Fibroblast of skin of left biceps (primary cell): ENCODE data around the gene PACSIN2.

Source experiments
- DNase-seq, 2 experiments: peaks; one replicate each; pipeline ENCODE4 v3.0.0-alpha.2; 2013; ENCODE audit warnings: low read depth in 2 of 2

PACSIN2 gene

GRCh38 chr22:42821386-42821785, 193.6 kb downstream of the PACSIN2 start:
- DNase-seq: no peak

GRCh38 chr22:42820045-42820763, 194.7 kb downstream of the PACSIN2 start:
- peak in 1 of 2 experiments; percentile 8 for DNase-seq
